Right lung (tissue), 5 donors: ENCODE measurements around the gene RUBCN. TPM values are rescaled to one million over a fixed set of nuclear protein-coding genes. Genes with fewer than 3 reads are reported as not detected.

Experiments
- polyA plus RNA-seq, 5 donors: library from polyadenylated mRNA; unstranded; fragments of 120-200 nt; gene quantifications; one replicate each; pipeline versions ENCODE4 v1.2.1 to v1.2.3, GENCODE V29; 2013; ENCODE audit warnings: inconsistent platforms in 1 of 5, low replicate concordance in 1 of 5; ENCODE audit not compliant: insufficient read length in 5 of 5, insufficient read depth in 1 of 5

RUBCN gene
- polyA plus RNA-seq, 5 donors, result 11.8 to 14.3 (median 13.4) TPM

Other genes starting within 250 kb of the RUBCN start
- gene BDH1, start 180.9 kb downstream of the RUBCN start, polyA plus RNA-seq, result 10 to 100 TPM; 16.9 to 21.5 (median 19.5) TPM
- gene FYTTD1, start 13.0 kb upstream of the RUBCN start, polyA plus RNA-seq, result 100 to 1,000 TPM in 2 of 5 donors, 10 to 100 TPM in 3; 73.1 to 112 (median 91.7) TPM
- 10 to 100 TPM; 37.5 to 56.4 (median 52.1) TPM for gene LRCH3, start 54.4 kb upstream of the RUBCN start, polyA plus RNA-seq
- gene RPL35A, start 213.3 kb upstream of the RUBCN start, polyA plus RNA-seq, result 1,000 to 10,000 TPM; 2,035 to 2,423 (median 2,165) TPM
- 10 to 100 TPM in 4 of 5 donors, 1 to 10 TPM in 1; 7.0 to 12.6 (median 10.5) TPM for gene LMLN, start 223.3 kb upstream of the RUBCN start, polyA plus RNA-seq